Astrocyte of the cerebellum (primary cell): ENCODE results near the gene JAG1.

Source experiments
- DNase-seq: peaks from one replicate; pipeline ENCODE4 v3.0.0-alpha.2; 2011; ENCODE audit warnings: low read depth
- H3K4me3 ChIP-seq: 2 replicates; pipeline ENCODE4 v1.5.1; 2011; ENCODE audit warnings: mild to moderate bottlenecking, low read depth, low read length, moderate library complexity
- in situ Hi-C: cut with HindIII; loops from 2 replicates; pipeline ENCODE4 v1.10.0; 2017; ENCODE audit warnings: low sequenced_read_pairs
- TF ChIP-seq, protein P1 (sequence below): IDR thresholded peaks from 2 replicates; pipeline ENCODE4 v1.5.1; 2012; ENCODE audit warnings: low read length, low read depth, moderate library complexity, mild to moderate bottlenecking; ENCODE audit errors: missing control alignments

JAG1 gene

DNA sequence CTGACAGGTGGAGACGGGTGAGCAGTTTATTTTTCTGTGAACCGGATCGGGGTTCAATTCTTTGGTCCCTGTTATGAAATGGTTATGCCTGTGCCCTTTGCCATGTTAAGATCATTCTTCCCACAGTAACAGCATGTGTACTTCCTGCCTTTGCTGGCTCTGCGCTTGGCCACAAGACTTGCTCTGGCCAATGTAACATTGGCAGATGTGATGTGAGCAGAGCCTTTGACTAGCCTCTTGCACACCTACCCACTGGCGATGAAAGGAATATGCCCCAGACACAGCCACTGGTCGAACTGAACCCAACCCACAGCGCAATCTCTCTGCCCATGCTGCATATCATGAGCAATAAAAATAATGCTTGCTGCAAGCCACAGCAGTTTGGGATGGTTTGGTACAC is 31.9 kb downstream of the JAG1 start:
- no peak overlapping the region for H3K4me3 ChIP-seq
- no peak for DNase-seq
- TF ChIP-seq, protein P1, sequence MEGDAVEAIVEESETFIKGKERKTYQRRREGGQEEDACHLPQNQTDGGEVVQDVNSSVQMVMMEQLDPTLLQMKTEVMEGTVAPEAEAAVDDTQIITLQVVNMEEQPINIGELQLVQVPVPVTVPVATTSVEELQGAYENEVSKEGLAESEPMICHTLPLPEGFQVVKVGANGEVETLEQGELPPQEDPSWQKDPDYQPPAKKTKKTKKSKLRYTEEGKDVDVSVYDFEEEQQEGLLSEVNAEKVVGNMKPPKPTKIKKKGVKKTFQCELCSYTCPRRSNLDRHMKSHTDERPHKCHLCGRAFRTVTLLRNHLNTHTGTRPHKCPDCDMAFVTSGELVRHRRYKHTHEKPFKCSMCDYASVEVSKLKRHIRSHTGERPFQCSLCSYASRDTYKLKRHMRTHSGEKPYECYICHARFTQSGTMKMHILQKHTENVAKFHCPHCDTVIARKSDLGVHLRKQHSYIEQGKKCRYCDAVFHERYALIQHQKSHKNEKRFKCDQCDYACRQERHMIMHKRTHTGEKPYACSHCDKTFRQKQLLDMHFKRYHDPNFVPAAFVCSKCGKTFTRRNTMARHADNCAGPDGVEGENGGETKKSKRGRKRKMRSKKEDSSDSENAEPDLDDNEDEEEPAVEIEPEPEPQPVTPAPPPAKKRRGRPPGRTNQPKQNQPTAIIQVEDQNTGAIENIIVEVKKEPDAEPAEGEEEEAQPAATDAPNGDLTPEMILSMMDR, result no peak
- in situ Hi-C loops, result no loop called here

DNA sequence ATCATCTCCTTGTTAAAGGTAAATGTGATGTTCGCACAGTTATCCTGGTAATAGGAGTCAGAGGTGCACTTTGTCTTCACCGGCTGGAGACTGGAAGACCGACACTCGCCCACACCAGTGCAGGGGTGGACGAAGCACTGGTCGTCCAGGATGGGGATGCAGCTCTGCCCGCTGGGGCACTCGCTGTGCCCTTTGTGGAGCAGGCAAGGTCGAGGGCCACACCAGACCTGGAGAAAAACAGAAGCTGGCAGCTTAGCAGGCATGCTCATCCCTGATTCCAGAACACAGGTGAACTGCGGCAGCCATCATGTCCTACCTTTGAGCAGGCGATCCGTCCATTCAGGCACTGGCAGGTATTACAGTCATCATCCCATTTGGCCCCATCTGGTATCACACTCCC is 32.3 kb downstream of the JAG1 start:
- TF ChIP-seq, protein P1, result no peak
- no peak overlapping the region for H3K4me3 ChIP-seq
- in situ Hi-C loops, result no loop called here
- no peak for DNase-seq

DNA sequence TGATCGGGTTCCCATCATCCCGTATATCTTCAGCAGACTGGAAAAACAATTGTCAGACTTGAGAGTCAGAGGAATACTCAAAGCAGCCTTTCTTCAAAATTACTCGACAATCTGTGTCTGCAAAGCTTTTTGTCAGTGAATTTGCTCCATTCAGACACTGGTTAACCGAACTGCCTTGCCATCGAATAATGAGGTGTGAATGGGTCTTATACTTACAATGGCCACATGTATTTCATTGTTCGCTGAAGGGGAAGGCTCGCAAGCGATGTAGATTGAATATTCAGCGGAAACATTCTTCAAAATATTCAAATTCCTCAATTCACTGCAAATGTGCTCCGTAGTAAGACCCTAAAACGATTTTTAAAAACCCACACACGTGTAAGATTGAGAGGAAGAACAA is 32.9 kb downstream of the JAG1 start:
- TF ChIP-seq, protein P1, result no peak
- DNase-seq, result no peak
- H3K4me3 ChIP-seq, result no peak overlapping the region
- in situ Hi-C loops, result no loop called here

DNA sequence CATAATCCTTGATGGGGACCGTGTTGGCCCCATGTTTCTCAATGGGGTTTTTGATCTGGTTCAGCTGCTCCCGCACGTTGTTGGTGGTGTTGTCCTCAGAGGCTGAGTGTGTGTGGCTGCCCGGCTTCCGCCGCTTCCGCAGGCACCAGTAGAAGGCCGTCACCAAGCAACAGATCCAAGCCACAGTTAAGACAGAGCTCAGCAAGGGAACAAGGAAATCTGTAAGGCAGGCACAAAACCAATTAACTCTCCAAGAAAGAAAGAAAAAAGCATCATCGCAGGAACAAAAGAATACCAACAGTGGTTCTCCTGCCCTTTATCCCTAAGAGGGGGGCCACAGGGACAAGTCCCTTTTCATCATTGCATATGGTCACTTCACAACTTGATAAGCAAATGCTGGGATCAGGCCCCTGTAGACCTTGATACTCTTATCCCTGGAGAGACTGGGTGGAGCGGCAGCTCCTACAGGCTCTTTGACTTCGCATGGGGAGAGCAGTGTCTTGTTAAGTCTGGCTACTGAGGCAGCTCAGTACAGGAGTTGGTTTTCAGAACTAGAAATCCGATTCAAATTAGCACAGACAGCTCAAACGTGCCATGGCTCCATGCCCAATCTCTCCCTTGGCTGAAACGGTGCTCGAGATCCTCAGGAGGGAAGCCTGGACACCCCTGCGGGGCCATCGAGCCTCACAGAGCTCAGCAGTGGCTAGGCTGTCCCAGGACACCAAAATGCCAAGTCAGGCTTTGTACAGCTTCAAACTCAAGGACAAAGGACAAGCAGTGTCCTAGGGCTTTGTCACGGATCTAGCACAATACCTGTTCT is 33.9 kb downstream of the JAG1 start:
- DNase-seq, result no peak
- TF ChIP-seq, protein P1, result no peak
- in situ Hi-C loops, result no loop called here
- H3K4me3 ChIP-seq, result no peak overlapping the region

DNA sequence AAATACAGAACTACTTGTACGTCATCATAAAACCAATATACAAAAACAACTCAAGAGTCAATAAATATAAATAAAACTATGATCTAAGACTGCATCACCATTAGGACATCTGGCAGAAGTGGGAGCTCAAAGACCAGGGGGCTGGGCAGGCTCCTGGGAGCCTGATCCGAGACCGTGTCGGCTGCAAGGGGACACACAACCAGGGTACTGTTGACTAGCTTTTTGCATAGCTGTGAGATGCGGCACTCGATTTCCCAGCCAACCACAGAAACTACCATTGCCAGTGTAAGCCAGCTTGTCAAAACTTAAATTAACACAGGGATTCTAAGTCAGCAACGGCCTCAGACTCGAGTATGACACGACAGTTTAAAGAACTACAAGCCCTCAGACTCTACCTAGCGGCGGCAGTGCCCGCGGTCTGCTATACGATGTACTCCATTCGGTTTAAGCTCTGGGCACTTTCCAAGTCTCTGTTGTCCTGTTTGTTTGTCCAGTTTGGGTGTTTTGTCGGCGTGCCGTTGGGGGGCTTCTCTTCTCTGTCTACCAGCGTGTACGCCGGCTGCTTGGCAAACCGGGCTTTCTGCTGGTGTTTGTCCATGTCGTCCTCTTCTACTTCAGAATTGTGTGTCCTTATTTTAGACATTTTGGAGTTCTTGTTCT is 34.6 kb downstream of the JAG1 start:
- no peak for DNase-seq
- in situ Hi-C loops, result no loop called here
- no peak overlapping the region for H3K4me3 ChIP-seq
- TF ChIP-seq, protein P1, result no peak

DNA sequence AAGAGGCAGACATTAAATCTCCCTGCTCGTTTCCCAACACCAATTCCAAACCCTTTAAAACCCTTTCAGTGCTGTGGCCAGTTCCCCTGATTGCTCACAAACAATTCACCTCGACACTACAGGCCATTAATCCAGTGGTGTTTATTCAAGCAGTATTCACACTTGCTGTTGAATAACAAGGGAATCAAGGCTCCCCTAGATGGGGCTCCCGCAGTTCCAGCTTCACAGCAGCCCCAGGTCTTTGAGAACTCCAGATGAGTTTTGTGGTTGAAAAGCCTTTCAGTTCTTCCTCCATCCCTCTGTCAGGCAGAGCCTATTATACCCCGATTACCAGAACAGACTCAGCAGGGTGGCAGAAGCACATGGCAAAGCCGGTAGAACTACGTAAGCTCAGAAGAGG is 36.2 kb downstream of the JAG1 start:
- no peak for DNase-seq
- TF ChIP-seq, protein P1, result no peak
- no peak overlapping the region for H3K4me3 ChIP-seq
- in situ Hi-C loops, result no loop called here
